ENCODE results near the gene RRBP1. TPM values are rescaled to one million over a fixed set of nuclear protein-coding genes. Genes with fewer than 3 reads are reported as not detected.

The RRBP1 gene
- total RNA-seq, 1 donor from 2014 or later = 222 TPM

GRCh38 chr20:17622086-17622850 lies 59.8 kb downstream of the RRBP1 start:
- no peaks in the 10 kb centered on the region for H3K27me3 Mint-ChIP-seq
- H3K27ac Mint-ChIP-seq = peak overlapping the region; percentile 89
- no peak overlapping the region for H3K4me3 Mint-ChIP-seq (ENCODE audit: low read depth)

DNA sequence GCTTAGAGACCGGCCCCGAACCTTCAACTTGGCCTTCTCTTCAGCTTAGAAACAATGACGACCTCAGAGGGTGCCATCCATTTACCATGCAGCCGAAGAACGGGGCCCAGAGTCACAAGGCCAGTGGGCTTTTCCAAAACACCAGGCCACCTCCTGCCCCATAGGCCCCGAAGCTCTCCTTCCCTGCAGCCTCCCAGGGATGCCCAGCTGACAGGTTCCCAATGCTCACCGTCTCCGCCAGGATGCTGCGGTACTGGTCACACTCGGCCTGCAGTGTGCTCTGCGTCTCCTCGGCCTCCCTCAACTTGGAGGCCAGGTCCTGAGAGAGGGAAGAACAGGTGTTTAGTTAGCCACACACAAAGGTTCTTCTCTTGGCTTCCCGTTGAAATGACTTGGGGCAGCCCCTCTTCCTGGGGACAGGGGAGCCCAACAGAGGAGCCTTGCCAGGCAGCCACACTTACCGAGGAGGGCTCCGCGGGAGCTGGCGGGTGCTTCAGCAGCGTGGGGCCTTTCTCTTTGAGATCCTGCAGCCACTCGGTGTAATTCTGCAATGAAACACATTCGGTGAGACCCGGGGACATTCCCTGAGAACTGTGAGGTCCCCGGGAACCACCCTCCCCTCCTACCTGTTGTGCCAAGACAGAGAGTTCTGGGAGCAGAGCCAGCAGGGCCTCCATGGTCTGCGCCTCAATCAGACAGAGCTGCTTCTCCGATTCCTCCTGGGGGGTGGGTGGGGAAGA lies 60.6 kb downstream of the RRBP1 start:
- Mint-ChIP-seq H3K9me3 (ENCODE audit: low read depth) (no peaks in the 10 kb centered on the region), H3K27ac (peak overlapping the region; percentile 62), H3K27me3 (no peaks in the 10 kb centered on the region), H3K4me1 (ENCODE audit: low read depth) (no peaks in the 10 kb centered on the region), H3K4me3 (ENCODE audit: low read depth) (no peak overlapping the region), H3K36me3 (ENCODE audit: insufficient read depth) (peaks cover 8% of the 10 kb centered on the region)
- peak; percentile 7 for DNase-seq (ENCODE audit: low spot score, unreplicated experiment)
- TF ChIP-seq, protein P1, sequence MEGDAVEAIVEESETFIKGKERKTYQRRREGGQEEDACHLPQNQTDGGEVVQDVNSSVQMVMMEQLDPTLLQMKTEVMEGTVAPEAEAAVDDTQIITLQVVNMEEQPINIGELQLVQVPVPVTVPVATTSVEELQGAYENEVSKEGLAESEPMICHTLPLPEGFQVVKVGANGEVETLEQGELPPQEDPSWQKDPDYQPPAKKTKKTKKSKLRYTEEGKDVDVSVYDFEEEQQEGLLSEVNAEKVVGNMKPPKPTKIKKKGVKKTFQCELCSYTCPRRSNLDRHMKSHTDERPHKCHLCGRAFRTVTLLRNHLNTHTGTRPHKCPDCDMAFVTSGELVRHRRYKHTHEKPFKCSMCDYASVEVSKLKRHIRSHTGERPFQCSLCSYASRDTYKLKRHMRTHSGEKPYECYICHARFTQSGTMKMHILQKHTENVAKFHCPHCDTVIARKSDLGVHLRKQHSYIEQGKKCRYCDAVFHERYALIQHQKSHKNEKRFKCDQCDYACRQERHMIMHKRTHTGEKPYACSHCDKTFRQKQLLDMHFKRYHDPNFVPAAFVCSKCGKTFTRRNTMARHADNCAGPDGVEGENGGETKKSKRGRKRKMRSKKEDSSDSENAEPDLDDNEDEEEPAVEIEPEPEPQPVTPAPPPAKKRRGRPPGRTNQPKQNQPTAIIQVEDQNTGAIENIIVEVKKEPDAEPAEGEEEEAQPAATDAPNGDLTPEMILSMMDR (IDR thresholded peaks at IDR 0.05; ENCODE audit: unreplicated experiment) = no peak

More at GRCh38 chr20:17622086-17622850, 59.8 kb downstream of the RRBP1 start:
- DNase-seq (ENCODE audit: low spot score, unreplicated experiment) = no peak
- H3K36me3 Mint-ChIP-seq (ENCODE audit: insufficient read depth) = peaks cover 8% of the 10 kb centered on the region
- no peaks in the 10 kb centered on the region for H3K9me3 Mint-ChIP-seq (ENCODE audit: low read depth)
- TF ChIP-seq, protein P1 (IDR thresholded peaks at IDR 0.05; ENCODE audit: unreplicated experiment) = no peak
- H3K4me1 Mint-ChIP-seq (ENCODE audit: low read depth) = peaks cover 3% of the 10 kb centered on the region

DNA sequence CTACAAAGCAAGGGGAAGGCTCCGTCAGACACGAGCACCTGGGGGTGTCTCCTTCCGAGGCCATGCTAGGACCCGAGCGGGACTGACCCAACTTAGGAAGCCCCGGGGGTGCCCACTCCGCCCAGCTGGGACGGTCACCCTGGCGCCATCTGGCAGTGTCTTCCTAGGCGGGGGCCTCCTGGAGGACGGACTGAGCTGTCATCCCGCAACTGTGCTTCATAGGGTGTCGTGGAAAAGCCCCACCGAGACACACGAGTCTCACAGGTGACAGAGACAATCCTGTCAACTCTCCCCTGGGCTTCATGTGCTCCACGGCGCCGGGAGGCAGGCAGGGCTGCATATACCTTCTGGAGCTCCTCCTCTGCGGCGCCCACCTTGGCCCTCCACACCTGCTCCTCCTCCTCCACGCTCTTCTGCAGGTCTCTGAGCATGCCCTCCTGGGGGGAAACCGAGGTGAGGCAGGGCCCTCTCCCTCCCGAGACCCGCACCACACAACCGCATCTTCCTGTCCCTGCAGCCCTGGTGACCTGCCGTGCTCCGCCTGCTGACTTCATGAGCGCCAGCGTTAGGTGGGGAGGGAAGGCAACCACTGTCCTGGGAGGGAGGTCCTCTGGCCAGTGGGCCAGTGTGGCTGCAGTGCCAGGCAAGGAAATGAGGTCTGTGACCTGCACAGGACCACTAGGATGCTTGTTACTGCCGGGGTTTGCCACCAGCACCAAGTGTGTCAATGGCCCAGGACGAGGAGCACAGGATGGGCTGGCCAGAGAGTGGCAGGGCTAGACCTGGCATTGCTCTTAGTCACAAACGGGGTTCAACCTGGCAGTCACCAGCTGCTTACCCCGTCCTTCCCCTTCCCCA lies 61.4 kb downstream of the RRBP1 start:
- Mint-ChIP-seq H3K27me3 (no peaks in the 10 kb centered on the region), H3K27ac (no peak overlapping the region), H3K36me3 (ENCODE audit: insufficient read depth) (peaks cover 5% of the 10 kb centered on the region), H3K4me3 (ENCODE audit: low read depth) (no peak overlapping the region), H3K4me1 (ENCODE audit: low read depth) (no peaks in the 10 kb centered on the region), H3K9me3 (ENCODE audit: low read depth) (no peaks in the 10 kb centered on the region)
- no peak for DNase-seq (ENCODE audit: low spot score, unreplicated experiment)
- TF ChIP-seq, protein P1 (IDR thresholded peaks at IDR 0.05; ENCODE audit: unreplicated experiment) = no peak

GRCh38 chr20:17619351-17620093 lies 62.5 kb downstream of the RRBP1 start:
- H3K36me3 Mint-ChIP-seq (ENCODE audit: insufficient read depth) = peaks cover 9% of the 10 kb centered on the region
- no peak for DNase-seq (ENCODE audit: low spot score, unreplicated experiment)
- H3K4me3 Mint-ChIP-seq (ENCODE audit: low read depth) = no peak overlapping the region
- TF ChIP-seq, protein P1 (IDR thresholded peaks at IDR 0.05; ENCODE audit: unreplicated experiment) = no peak
- no peaks in the 10 kb centered on the region for H3K27me3 Mint-ChIP-seq
- H3K4me1 Mint-ChIP-seq (ENCODE audit: low read depth) = peaks cover 2% of the 10 kb centered on the region
- no peak overlapping the region for H3K27ac Mint-ChIP-seq
- no peaks in the 10 kb centered on the region for H3K9me3 Mint-ChIP-seq (ENCODE audit: low read depth)
